Astrocyte (in vitro differentiated cells and primary cell): ENCODE measurements around the gene TMEM116. TPM values are rescaled to one million over a fixed set of nuclear protein-coding genes. Genes with fewer than 3 reads are reported as not detected.
A peak's percentile ranks its signal among the peaks of the same experiment; 100 is the strongest.
"Not testable (repeated sequence)": the region's sequence is repeated elsewhere in the genome, so short reads cannot be mapped to it uniquely, and the experiment has no call there.

Experiments used
- DNase-seq: peaks from one replicate; pipeline ENCODE4 v3.0.0-alpha.2; 2010; ENCODE audit warnings: low read depth
- FAIRE-seq: peaks from 2 replicates; lab custom pipeline; 2011; peaks lifted over from hg19 to GRCh38; lab: Jason Lieb, UNC
- H2AFZ ChIP-seq: 2 replicates; pipeline ENCODE4 v1.6.0; 2012; ENCODE audit warnings: low read depth, low read length, inconsistent platforms
- H3K27ac ChIP-seq: 2 replicates; pipeline ENCODE4 v1.5.1; 2011; ENCODE audit warnings: low read depth, low read length, inconsistent platforms
- H3K27me3 ChIP-seq: 2 replicates; pipeline ENCODE4 v1.6.0; 2011; ENCODE audit warnings: low read length, inconsistent platforms; ENCODE audit not compliant: insufficient read depth
- H3K36me3 ChIP-seq: 2 replicates; pipeline ENCODE4 v1.5.1; 2011; ENCODE audit warnings: low read length, inconsistent platforms; ENCODE audit not compliant: insufficient read depth
- H3K4me1 ChIP-seq: 2 replicates; pipeline ENCODE4 v1.5.1; 2011; ENCODE audit warnings: low read length, inconsistent platforms; ENCODE audit not compliant: insufficient read depth
- H3K4me2 ChIP-seq: 2 replicates; pipeline ENCODE4 v1.6.0; 2012; ENCODE audit warnings: low read length, inconsistent platforms
- H3K4me3 ChIP-seq: 2 replicates; pipeline ENCODE4 v1.5.1; 2011; ENCODE audit warnings: low read depth, mild to moderate bottlenecking, low read length, inconsistent platforms; ENCODE audit not compliant: insufficient read depth
- H3K79me2 ChIP-seq: 2 replicates; pipeline ENCODE4 v1.6.0; 2012; ENCODE audit warnings: mild to moderate bottlenecking, low read length, inconsistent platforms; ENCODE audit not compliant: insufficient read depth
- H3K9ac ChIP-seq: 2 replicates; pipeline ENCODE4 v1.6.0; 2012; ENCODE audit warnings: mild to moderate bottlenecking, low read length, inconsistent platforms
- H3K9me3 ChIP-seq: 2 replicates; pipeline ENCODE4 v1.5.1; 2012; ENCODE audit warnings: low read depth, mild to moderate bottlenecking, low read length, inconsistent platforms; ENCODE audit not compliant: insufficient read depth
- H4K20me1 ChIP-seq: 2 replicates; pipeline ENCODE4 v1.6.0; 2012; ENCODE audit warnings: low read length, inconsistent platforms; ENCODE audit not compliant: insufficient read depth
- H3K27ac Mint-ChIP-seq: one replicate; pipeline ENCODE4 v1.8.0; 2021; ENCODE audit warnings: mild to moderate bottlenecking, mixed read lengths; ENCODE audit not compliant: unreplicated experiment
- H3K27me3 Mint-ChIP-seq: one replicate; pipeline ENCODE4 v1.8.0; 2021; ENCODE audit warnings: low read depth, mixed read lengths; ENCODE audit not compliant: unreplicated experiment
- H3K36me3 Mint-ChIP-seq: one replicate; pipeline ENCODE4 v1.8.0; 2021; ENCODE audit warnings: low read depth, mixed read lengths; ENCODE audit not compliant: unreplicated experiment
- H3K4me1 Mint-ChIP-seq: one replicate; pipeline ENCODE4 v1.8.0; 2021; ENCODE audit warnings: low read depth, mixed read lengths; ENCODE audit not compliant: unreplicated experiment
- H3K4me3 Mint-ChIP-seq: one replicate; pipeline ENCODE4 v1.8.0; 2021; ENCODE audit warnings: mild to moderate bottlenecking, moderate library complexity, mixed read lengths; ENCODE audit not compliant: unreplicated experiment
- H3K9me3 Mint-ChIP-seq: one replicate; pipeline ENCODE4 v1.8.0; 2021; ENCODE audit warnings: mild to moderate bottlenecking, mixed read lengths; ENCODE audit not compliant: unreplicated experiment
- CTCF ChIP-seq: IDR thresholded peaks from 2 replicates; pipeline ENCODE4 v1.5.1; 2011; ENCODE audit warnings: low read depth, mild to moderate bottlenecking, inconsistent platforms, low read length, moderate library complexity; ENCODE audit not compliant: insufficient read depth
- EZH2 ChIP-seq: IDR thresholded peaks from 2 replicates; pipeline ENCODE4 v1.6.1; 2012; ENCODE audit warnings: mild to moderate bottlenecking, low read length, inconsistent platforms; ENCODE audit not compliant: insufficient read depth
- total RNA-seq: library from RNA; stranded (reverse); gene quantifications from 2 replicates; pipeline ENCODE4 v1.2.1, GENCODE V29; 2021

The TMEM116 gene
- total RNA-seq, 1 donor from 2014 or later = 7.5 TPM

- Histone ChIP-seq H3K9me3 (no peaks in the 10 kb centered on the region), H2AFZ (no peak overlapping the region), H3K79me2 (no peaks in the 10 kb centered on the region), H3K27ac (no peak overlapping the region), H3K4me3 (no peak overlapping the region), H3K9ac (no peak overlapping the region), H3K4me2 (no peak overlapping the region), H3K36me3 (no peaks in the 10 kb centered on the region), H4K20me1 (no peaks in the 10 kb centered on the region), H3K4me1 (no peaks in the 10 kb centered on the region), H3K27me3 (no peaks in the 10 kb centered on the region)
- peak; percentile 52 for DNase-seq
- Mint-ChIP-seq H3K4me3 (no peak overlapping the region), H3K36me3 (no peaks in the 10 kb centered on the region), H3K4me1 (peaks cover 4% of the 10 kb centered on the region), H3K9me3 (no peaks in the 10 kb centered on the region), H3K27me3 (no peaks in the 10 kb centered on the region), H3K27ac (no peak overlapping the region)
- no peak for FAIRE-seq
- TF ChIP-seq CTCF (no peak), EZH2 (no peak)
These were observed 11.4 kb downstream of the TMEM116 start for GRCh38 chr12:112001576-112001975.

- Histone ChIP-seq H3K4me3 (no peak overlapping the region), H3K4me1 (no peaks in the 10 kb centered on the region), H2AFZ (no peak overlapping the region), H3K36me3 (no peaks in the 10 kb centered on the region), H3K9ac (no peak overlapping the region), H4K20me1 (no peaks in the 10 kb centered on the region), H3K4me2 (no peak overlapping the region), H3K27ac (no peak overlapping the region), H3K9me3 (no peaks in the 10 kb centered on the region), H3K27me3 (no peaks in the 10 kb centered on the region), H3K79me2 (no peaks in the 10 kb centered on the region)
- no peak for DNase-seq
- no peaks in the 10 kb centered on the region for H3K9me3 Mint-ChIP-seq
- H3K4me1 Mint-ChIP-seq = no peaks in the 10 kb centered on the region
- no peak overlapping the region for H3K4me3 Mint-ChIP-seq
- FAIRE-seq = no peak
- TF ChIP-seq CTCF (no peak), EZH2 (no peak)
- H3K27me3 Mint-ChIP-seq = no peaks in the 10 kb centered on the region
- no peaks in the 10 kb centered on the region for H3K36me3 Mint-ChIP-seq
- H3K27ac Mint-ChIP-seq = no peak overlapping the region
These were observed 12.1 kb downstream of the TMEM116 start for GRCh38 chr12:112000820-112001219.

- H3K9ac ChIP-seq, H3K27ac ChIP-seq, FAIRE-seq, H3K79me2 ChIP-seq, H3K27me3 ChIP-seq, H3K4me2 ChIP-seq, H3K4me3 ChIP-seq, H3K4me1 Mint-ChIP-seq, H3K36me3 Mint-ChIP-seq, H3K4me3 Mint-ChIP-seq, H3K27ac Mint-ChIP-seq, H4K20me1 ChIP-seq, H3K9me3 Mint-ChIP-seq, H3K4me1 ChIP-seq, DNase-seq, H2AFZ ChIP-seq, H3K9me3 ChIP-seq, H3K27me3 Mint-ChIP-seq, H3K36me3 ChIP-seq: not testable (repeated sequence)
These were observed 13.8 kb downstream of the TMEM116 start for GRCh38 chr12:111999129-111999528.
